Stimulated activated CD4-positive, alpha-beta T cell treated with anti-CD3 and anti-CD28 coated beads, Interleukin-15, amount 100 ng/mL, for 24 hours (primary cell): ENCODE results near the gene RALGAPA2.

Source experiments
- DNase-seq: peaks from one replicate; pipeline ENCODE4 v3.0.0-alpha.2; 2020

RALGAPA2 gene

GRCh38 chr20:20455926-20456325 is 256.5 kb downstream of the RALGAPA2 start:
- no peak for DNase-seq

GRCh38 chr20:20454850-20455627 is 257.4 kb downstream of the RALGAPA2 start:
- DNase-seq, result no peak

- no peak for DNase-seq
Observed at GRCh38 chr20:20454367-20454766, 258.1 kb downstream of the RALGAPA2 start.

GRCh38 chr20:20452254-20452676 is 260.2 kb downstream of the RALGAPA2 start:
- DNase-seq, result peak; percentile 81

GRCh38 chr20:20450521-20450920 is 261.9 kb downstream of the RALGAPA2 start:
- DNase-seq, result no peak

GRCh38 chr20:20448881-20449280 is 263.6 kb downstream of the RALGAPA2 start:
- DNase-seq, result no peak

- DNase-seq, result no peak
Observed at GRCh38 chr20:20447196-20447595, 265.2 kb downstream of the RALGAPA2 start.

- DNase-seq, result no peak
Observed at GRCh38 chr20:20446425-20447015, 265.9 kb downstream of the RALGAPA2 start.

- no peak for DNase-seq
Observed at GRCh38 chr20:20446001-20446400, 266.4 kb downstream of the RALGAPA2 start.

GRCh38 chr20:20443504-20443903 is 268.9 kb downstream of the RALGAPA2 start:
- no peak for DNase-seq

GRCh38 chr20:20442466-20442865 is 270.0 kb downstream of the RALGAPA2 start:
- DNase-seq, result no peak

- no peak for DNase-seq
Observed at GRCh38 chr20:20440886-20441658, 271.4 kb downstream of the RALGAPA2 start.

GRCh38 chr20:20440481-20440880 is 272.0 kb downstream of the RALGAPA2 start:
- DNase-seq, result no peak

GRCh38 chr20:20439602-20440190 is 272.7 kb downstream of the RALGAPA2 start:
- no peak for DNase-seq

- DNase-seq, result no peak
Observed at GRCh38 chr20:20437314-20437713, 275.1 kb downstream of the RALGAPA2 start.

- no peak for DNase-seq
Observed at GRCh38 chr20:20436689-20437088, 275.8 kb downstream of the RALGAPA2 start.

GRCh38 chr20:20435453-20435852 is 277.0 kb downstream of the RALGAPA2 start:
- no peak for DNase-seq

GRCh38 chr20:20432618-20433286 is 279.7 kb downstream of the RALGAPA2 start:
- no peak for DNase-seq

- DNase-seq, result no peak
Observed at GRCh38 chr20:20430066-20430465, 282.4 kb downstream of the RALGAPA2 start.

- no peak for DNase-seq
Observed at GRCh38 chr20:20428067-20428466, 284.4 kb downstream of the RALGAPA2 start.

- no peak for DNase-seq
Observed at GRCh38 chr20:20427227-20427864, 285.1 kb downstream of the RALGAPA2 start.

- DNase-seq, result no peak
Observed at GRCh38 chr20:20426655-20426907, 285.9 kb downstream of the RALGAPA2 start.
